H9 (cell line): ENCODE measurements around the gene NOP53. TPM values are rescaled to one million over a fixed set of nuclear protein-coding genes. Genes with fewer than 3 reads are reported as not detected.

Experiments
- DNase-seq: peaks from one replicate; pipeline ENCODE4 v3.0.0-alpha.2; 2017
- H2AFZ ChIP-seq: one replicate; pipeline ENCODE4 v1.6.1; 2013; ENCODE audit warnings: mild to moderate bottlenecking, low read length, control low read depth, moderate library complexity
- H2AK5ac ChIP-seq: 2 replicates; pipeline ENCODE4 v1.6.1; 2013; ENCODE audit warnings: low read length, control low read depth, mixed read lengths; ENCODE audit not compliant: insufficient read length
- H2BK120ac ChIP-seq: one replicate; pipeline ENCODE4 v1.6.1; 2013; ENCODE audit warnings: low read depth, mild to moderate bottlenecking, low read length, control low read depth, inconsistent platforms; ENCODE audit not compliant: poor library complexity, severe bottlenecking
- H2BK12ac ChIP-seq: 2 replicates; pipeline ENCODE4 v1.6.1; 2013; ENCODE audit warnings: low read length, control low read depth, mixed read lengths, low read depth; ENCODE audit not compliant: insufficient read length
- H2BK15ac ChIP-seq: 2 replicates; pipeline ENCODE4 v1.6.1; 2013; ENCODE audit warnings: low read depth, low read length, control low read depth
- H2BK20ac ChIP-seq: one replicate; pipeline ENCODE4 v1.6.1; 2013; ENCODE audit warnings: low read depth, mild to moderate bottlenecking, low read length, control low read depth, inconsistent platforms; ENCODE audit not compliant: poor library complexity, severe bottlenecking
- H2BK5ac ChIP-seq: 2 replicates; pipeline ENCODE4 v1.6.1; 2013; ENCODE audit warnings: low read length, control low read depth, mixed read lengths; ENCODE audit not compliant: insufficient read length
- H3K14ac ChIP-seq: 2 replicates; pipeline ENCODE4 v1.6.1; 2013; ENCODE audit warnings: low read length, control low read depth; ENCODE audit not compliant: insufficient read depth
- H3K18ac ChIP-seq: 2 replicates; pipeline ENCODE4 v1.6.1; 2013; ENCODE audit warnings: low read depth, mild to moderate bottlenecking, mixed read lengths, low read length, control low read depth; ENCODE audit not compliant: insufficient read length
- H3K23ac ChIP-seq: 2 replicates; pipeline ENCODE4 v1.6.1; 2013; ENCODE audit warnings: low read length, control low read depth, mixed read lengths, low read depth; ENCODE audit not compliant: insufficient read length
- H3K23me2 ChIP-seq: 2 replicates; pipeline ENCODE4 v1.6.1; 2013; ENCODE audit warnings: low read depth, mild to moderate bottlenecking, mixed read lengths, low read length, control low read depth; ENCODE audit not compliant: insufficient read length, poor library complexity, severe bottlenecking
- H3K27ac ChIP-seq: 2 replicates; pipeline ENCODE4 v1.5.1; 2013; ENCODE audit warnings: low read length, control low read depth, mixed read lengths, low read depth; ENCODE audit not compliant: insufficient read length
- H3K27me3 ChIP-seq: 2 replicates; pipeline ENCODE4 v1.6.1; 2013; ENCODE audit warnings: low read length, control low read depth, inconsistent platforms; ENCODE audit not compliant: insufficient read depth
- H3K4ac ChIP-seq: 2 replicates; pipeline ENCODE4 v1.6.1; 2013; ENCODE audit warnings: low read depth, mild to moderate bottlenecking, control low read depth, inconsistent platforms, low read length, moderate library complexity
- H3K4me1 ChIP-seq: 2 replicates; pipeline ENCODE4 v1.6.1; 2013; ENCODE audit warnings: low read length, control low read depth, inconsistent platforms; ENCODE audit not compliant: insufficient read depth
- H3K4me2 ChIP-seq: 2 replicates; pipeline ENCODE4 v1.6.1; 2013; ENCODE audit warnings: low read length, control low read depth, mixed read lengths; ENCODE audit not compliant: insufficient read length, insufficient read depth
- H3K56ac ChIP-seq: 2 replicates; pipeline ENCODE4 v1.6.1; 2013; ENCODE audit warnings: low read depth, mild to moderate bottlenecking, mixed read lengths, low read length, control low read depth; ENCODE audit not compliant: insufficient read length
- H3K79me1 ChIP-seq: 2 replicates; pipeline ENCODE4 v1.6.1; 2013; ENCODE audit warnings: low read depth, mild to moderate bottlenecking, moderate library complexity, low read length, control low read depth, inconsistent platforms; ENCODE audit not compliant: insufficient read depth, poor library complexity, severe bottlenecking
- H3K79me2 ChIP-seq: 2 replicates; pipeline ENCODE4 v1.6.1; 2013; ENCODE audit warnings: low read length, control low read depth, inconsistent platforms; ENCODE audit not compliant: insufficient read depth
- H3K9ac ChIP-seq: 2 replicates; pipeline ENCODE4 v1.6.1; 2013; ENCODE audit warnings: low read length, control low read depth, mixed read lengths; ENCODE audit not compliant: insufficient read length; ENCODE audit errors: extremely low read depth
- H3K9me3 ChIP-seq: one replicate; pipeline ENCODE4 v1.6.1; 2013; ENCODE audit warnings: low read depth, low read length, inconsistent platforms; ENCODE audit not compliant: control insufficient read depth
- H3T11ph ChIP-seq: one replicate; pipeline ENCODE4 v1.6.1; 2013; ENCODE audit warnings: mild to moderate bottlenecking, low read length, control low read depth, inconsistent platforms
- H4K20me1 ChIP-seq: one replicate; pipeline ENCODE4 v1.6.1; 2013; ENCODE audit not compliant: control insufficient read depth, insufficient read length, insufficient read depth
- H4K5ac ChIP-seq: 2 replicates; pipeline ENCODE4 v1.6.1; 2013; ENCODE audit warnings: low read depth, mild to moderate bottlenecking, mixed read lengths, low read length, control low read depth; ENCODE audit not compliant: insufficient read length
- H4K8ac ChIP-seq: replicated peaks from 2 replicates; pipeline ENCODE4 v1.6.1; 2013; ENCODE audit warnings: low read length, control low read depth, mixed read lengths, low read depth; ENCODE audit not compliant: insufficient read length
- H4K91ac ChIP-seq: 2 replicates; pipeline ENCODE4 v1.6.1; 2013; ENCODE audit warnings: low read depth, mild to moderate bottlenecking, moderate library complexity, mixed read lengths, low read length, control low read depth; ENCODE audit not compliant: insufficient read length
- H3K27ac Mint-ChIP-seq, 3 experiments: 2 replicates in 2 of 3; 3 replicates in 1 of 3; pipeline ENCODE4 v1.8.0; 2020 to 2021; ENCODE audit warnings: mixed read lengths in 3 of 3, mild to moderate bottlenecking in 1 of 3, moderate library complexity in 1 of 3
- H3K27me3 Mint-ChIP-seq: 2 replicates; pipeline ENCODE4 v1.8.0; 2021; ENCODE audit warnings: low read depth, mild to moderate bottlenecking, moderate library complexity, mixed read lengths
- H3K36me3 Mint-ChIP-seq, 3 experiments: 2 replicates in 2 of 3; 3 replicates in 1 of 3; pipeline ENCODE4 v1.8.0; 2020 to 2021; ENCODE audit warnings: low read depth in 3 of 3, mixed read lengths in 3 of 3; ENCODE audit not compliant: insufficient read depth in 1 of 3
- H3K4me1 Mint-ChIP-seq, 2 experiments: 2 replicates each; pipeline ENCODE4 v1.8.0; 2020; ENCODE audit warnings: mixed read lengths in 2 of 2
- H3K4me3 Mint-ChIP-seq, 2 experiments: 2 replicates in 1 of 2; 3 replicates in 1 of 2; pipeline ENCODE4 v1.8.0; 2020 to 2021; ENCODE audit warnings: mild to moderate bottlenecking in 2 of 2, mixed read lengths in 2 of 2, moderate library complexity in 1 of 2
- H3K9me3 Mint-ChIP-seq, 2 experiments: 2 replicates in 1 of 2; 3 replicates in 1 of 2; pipeline ENCODE4 v1.8.0; 2020; ENCODE audit warnings: mild to moderate bottlenecking in 2 of 2, mixed read lengths in 2 of 2, moderate library complexity in 1 of 2
- CTCF ChIP-seq: fragments of 200-600 bp; sonication (generic); conservative IDR thresholded peaks from 3 replicates; pipeline ENCODE4 v1.8.0; 2021; ENCODE audit warnings: antibody characterized with exemption, mild to moderate bottlenecking
- WGBS: extraction: QIAGEN DNeasy Blood & Tissue Kit; methylation state at CpG from one replicate; pipeline ENCODE4 v1.1.7; 2013; ENCODE audit warnings: missing lambda C conversion rate, low lambda C conversion rate, mixed read lengths; ENCODE audit not compliant: insufficient read length; ENCODE audit errors: extremely low coverage; 5-methylcytosine and 5-hydroxymethylcytosine counted together
- total RNA-seq: library from RNA; stranded (reverse); gene quantifications from 2 replicates; pipeline ENCODE4 v1.2.1, GENCODE V29; 2021

Gene NOP53
- total RNA-seq, 1 experiment from 2014 or later: 325 TPM

GRCh38 chr19:47704656-47705055 lies 40.7 kb upstream of the NOP53 start:
- Histone ChIP-seq H2AFZ (no peak overlapping the region), H3K4me2 (no peak overlapping the region), H2BK20ac (no peak overlapping the region), H3K23ac (no peak overlapping the region), H3K79me1 (no peaks in the 10 kb centered on the region), H3K27me3 (no peaks in the 10 kb centered on the region), H3K14ac (no peak overlapping the region), H2BK120ac (no peak overlapping the region), H4K91ac (no peak overlapping the region), H3K4me1 (no peaks in the 10 kb centered on the region), H3K18ac (no peak overlapping the region), H3T11ph (no peak overlapping the region), H4K20me1 (no peaks in the 10 kb centered on the region), H3K56ac (no peak overlapping the region), H3K4ac (no peak overlapping the region), H3K79me2 (no peaks in the 10 kb centered on the region), H3K9me3 (no peaks in the 10 kb centered on the region), H2BK15ac (no peak overlapping the region), H4K5ac (no peak overlapping the region), H2AK5ac (no peak overlapping the region), H3K23me2 (no peaks in the 10 kb centered on the region), H2BK5ac (no peak overlapping the region), H3K27ac (no peak overlapping the region), H3K9ac (no peak overlapping the region), H4K8ac (no peak overlapping the region), H2BK12ac (no peak overlapping the region)
- Mint-ChIP-seq H3K4me1 (0 out of 4 replicates have a peak, but pooled peaks cover 0 to 4% of the 10 kb centered on the region in 2 experiments), H3K9me3 (no peaks in the 10 kb centered on the region; a peak in 1 of 5 replicates), H3K36me3 (peaks cover 9 to 31% (median 31%) of the 10 kb centered on the region in 3 experiments; a peak in 6 of 7 replicates), H3K27ac (no peak overlapping the region), H3K4me3 (no peak overlapping the region), H3K27me3 (peaks cover 4% of the 10 kb centered on the region; the same call in 1 of the 2 replicates)
- TF ChIP-seq CTCF: no peak
- WGBS: no CpG with 5 or more reads among the region's 3 CpGs
- DNase-seq: no peak
